Posterior vena cava (tissue), 2 donors: ENCODE data around the gene IL18R1. TPM values are rescaled to one million over a fixed set of nuclear protein-coding genes. Genes with fewer than 3 reads are reported as not detected.

Experiments
- DNase-seq: peaks from one replicate; pipeline ENCODE4 v3.0.0-alpha.2; 2020; ENCODE audit warnings: low spot score
- intact Hi-C, 2 donors: fragments of 100-400 bp; cut with DNase I; formaldehyde crosslinking; loops; one replicate each; pipeline versions ENCODE4 v1.14.1 to v1.14.2; 2022 to 2023
- total RNA-seq, 2 donors: library from RNA; stranded (reverse); fragmentation: NEBNext Ultra II Directional; extraction: Animal tissue kit (Norgen Biotek cat#: 25700); gene quantifications; one replicate each; pipeline ENCODE4 v1.2.1, GENCODE V29; 2021
- donor health status: DM: yes; HTN: yes; CAD: no.
- donor health status: DM: yes; HTN: yes; CAD: no.

Gene IL18R1
- total RNA-seq, 2 donors from 2014 or later = 5.1 to 7.4 TPM

DNA sequence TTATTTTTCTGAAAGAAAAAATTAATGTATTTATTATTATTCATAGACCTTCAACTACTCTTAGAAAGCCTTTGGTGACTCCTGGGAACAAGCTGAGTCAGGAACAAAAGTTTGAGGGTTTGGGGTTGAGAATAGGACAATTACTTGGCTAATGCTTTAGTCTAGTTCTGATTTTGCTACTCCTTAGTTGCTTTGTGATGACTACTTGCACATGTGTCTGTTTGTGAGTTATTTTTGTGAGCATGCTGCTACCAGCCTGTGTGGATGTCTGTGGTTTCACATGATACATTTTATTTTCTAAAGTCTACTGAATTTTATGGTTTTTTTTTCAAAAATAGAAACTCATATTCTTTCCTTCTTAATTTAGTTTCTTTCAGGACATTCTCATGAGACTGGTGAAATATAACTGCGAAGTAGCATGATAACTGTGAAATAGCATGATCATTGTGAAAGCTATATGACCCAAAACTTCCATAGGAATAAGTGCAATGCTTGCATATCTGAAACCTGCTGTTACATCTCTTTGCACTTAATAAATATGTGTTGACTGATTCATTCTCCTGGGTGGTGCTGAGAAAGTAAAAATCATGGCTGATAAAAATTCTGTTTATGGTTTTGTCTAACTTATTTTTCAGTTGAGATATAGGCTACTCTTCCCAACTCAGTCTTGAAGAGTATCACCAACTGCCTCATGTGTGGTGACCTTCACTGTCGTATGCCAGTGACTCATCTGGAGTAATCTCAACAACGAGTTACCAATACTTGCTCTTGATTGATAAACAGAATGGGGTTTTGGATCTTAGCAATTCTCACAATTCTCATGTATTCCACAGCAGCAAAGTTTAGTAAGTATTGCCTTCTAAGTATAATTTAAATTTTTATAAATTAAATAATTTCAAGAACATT is 17.9 kb upstream of the IL18R1 start:
- intact Hi-C loops = no loop called here

DNA sequence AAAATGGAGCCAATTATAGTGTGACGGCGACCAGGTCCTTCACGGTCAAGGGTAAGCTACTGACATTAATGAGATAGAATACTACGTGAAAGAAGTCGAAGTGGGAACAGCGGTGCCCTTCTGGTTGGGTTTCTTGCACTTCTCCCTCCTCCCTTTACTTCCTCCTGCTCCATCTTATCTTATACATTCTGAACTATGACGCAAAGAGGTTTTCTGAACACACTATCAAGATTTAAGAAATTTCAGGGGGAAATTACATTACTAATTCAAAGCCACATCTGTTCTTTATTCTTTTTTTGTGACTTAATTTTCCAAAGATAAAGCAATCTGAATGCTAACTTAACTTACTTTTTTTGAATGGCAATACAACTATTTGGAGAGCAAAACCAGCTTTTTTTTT is 14.8 kb upstream of the IL18R1 start:
- intact Hi-C loops = no loop called here
- no peak for DNase-seq

More for the DNA sequence above, 17.9 kb upstream of the IL18R1 start:
- no peak for DNase-seq

DNA sequence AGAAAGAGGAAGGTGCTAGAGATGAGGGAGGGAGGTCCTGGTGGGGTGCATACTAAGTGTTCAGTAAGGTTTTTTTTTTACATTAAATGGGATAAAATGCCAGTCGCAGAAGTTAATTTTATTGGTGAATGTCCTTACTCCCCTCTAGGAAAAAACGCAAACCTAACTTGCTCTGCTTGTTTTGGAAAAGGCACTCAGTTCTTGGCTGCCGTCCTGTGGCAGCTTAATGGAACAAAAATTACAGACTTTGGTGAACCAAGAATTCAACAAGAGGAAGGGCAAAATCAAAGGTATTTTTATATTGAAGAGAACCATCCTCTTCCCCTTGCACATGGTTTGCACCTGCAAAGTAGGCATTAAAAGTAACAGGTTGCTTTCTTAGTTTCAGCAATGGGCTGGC is 12.7 kb upstream of the IL18R1 start:
- intact Hi-C loops = no loop called here
- DNase-seq = no peak

DNA sequence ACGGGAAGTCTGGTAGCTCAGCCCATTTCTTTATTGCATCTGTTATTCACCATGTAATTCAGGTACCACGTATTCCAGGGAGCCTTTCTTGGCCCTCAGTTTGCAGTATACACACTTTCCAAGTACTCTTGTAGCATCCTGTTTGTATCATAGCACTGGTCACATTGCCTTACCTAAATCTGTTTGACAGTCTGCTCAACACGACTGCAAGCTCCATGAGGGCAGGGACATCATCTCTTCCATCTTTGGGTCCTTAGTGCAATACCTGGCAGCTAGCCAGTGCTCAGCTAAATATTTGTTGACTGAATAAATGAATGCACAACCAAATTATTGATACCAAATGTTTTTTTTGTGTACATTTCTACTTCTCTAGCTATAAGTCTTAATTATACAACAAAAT is 11.2 kb upstream of the IL18R1 start:
- intact Hi-C loops = no loop called here
- DNase-seq = no peak

DNA sequence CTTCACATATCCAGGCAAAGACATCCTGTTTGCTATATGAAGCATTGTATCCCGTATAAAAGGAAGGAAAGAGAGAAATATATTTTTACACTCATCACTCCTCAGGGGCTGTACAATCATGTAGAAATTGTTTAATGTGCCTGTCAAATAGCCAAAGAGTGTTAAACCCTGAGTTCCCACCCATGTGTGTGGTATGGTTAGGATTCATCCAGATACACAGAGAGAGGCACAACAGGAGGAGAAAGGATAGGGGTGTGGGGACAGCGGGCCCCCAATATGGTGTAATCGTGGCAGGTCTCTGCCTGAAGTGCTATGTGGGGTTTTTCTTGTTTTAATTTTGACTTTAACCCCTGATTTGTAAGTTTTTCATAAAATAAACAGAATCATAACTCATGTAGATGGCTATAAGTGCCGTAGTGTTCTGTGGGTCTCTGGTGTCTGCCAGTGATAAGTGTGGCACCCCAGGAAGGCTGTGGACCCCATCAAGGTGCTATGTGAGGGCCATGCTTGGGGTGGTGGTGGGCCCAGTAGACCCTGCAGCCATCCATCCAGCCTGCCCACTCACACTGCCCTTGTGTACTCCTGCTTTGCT is 10.2 kb upstream of the IL18R1 start:
- intact Hi-C loops = no loop called here
- DNase-seq = no peak

DNA sequence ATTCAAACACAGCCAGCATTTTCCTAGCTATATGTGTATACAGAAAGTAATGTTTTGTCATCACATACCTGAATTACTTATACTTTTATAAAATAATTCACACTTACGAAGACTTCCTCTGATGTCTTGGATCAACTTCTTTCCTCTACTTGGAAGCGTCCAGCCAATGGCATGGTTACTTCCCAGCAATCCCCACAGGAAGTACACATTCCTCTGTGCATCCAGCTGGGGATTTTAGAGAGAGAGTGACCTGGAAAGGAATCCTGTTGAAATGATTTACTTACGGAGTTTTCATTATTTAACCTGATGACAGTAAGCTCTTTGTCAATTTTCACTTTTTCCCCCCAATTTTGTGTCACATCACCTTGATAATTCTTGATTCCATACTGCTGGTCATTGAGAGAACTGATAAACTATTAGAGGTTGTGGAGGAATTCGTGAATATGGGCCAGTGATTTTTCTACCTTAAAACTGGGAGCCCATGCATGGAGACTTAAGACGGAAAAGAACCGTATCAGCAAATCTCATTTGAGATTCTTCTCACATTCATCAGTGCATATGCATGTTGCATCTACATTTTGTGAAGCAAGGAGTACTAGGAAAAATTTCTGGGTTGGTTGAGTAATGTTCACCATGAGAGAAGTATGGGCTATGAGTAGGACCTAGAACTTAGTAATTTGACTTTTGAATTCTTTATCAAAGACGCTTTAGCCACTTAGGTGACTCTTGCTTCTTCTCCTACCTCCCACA is 9.0 kb upstream of the IL18R1 start:
- intact Hi-C loops = no loop called here
- DNase-seq = no peak

DNA sequence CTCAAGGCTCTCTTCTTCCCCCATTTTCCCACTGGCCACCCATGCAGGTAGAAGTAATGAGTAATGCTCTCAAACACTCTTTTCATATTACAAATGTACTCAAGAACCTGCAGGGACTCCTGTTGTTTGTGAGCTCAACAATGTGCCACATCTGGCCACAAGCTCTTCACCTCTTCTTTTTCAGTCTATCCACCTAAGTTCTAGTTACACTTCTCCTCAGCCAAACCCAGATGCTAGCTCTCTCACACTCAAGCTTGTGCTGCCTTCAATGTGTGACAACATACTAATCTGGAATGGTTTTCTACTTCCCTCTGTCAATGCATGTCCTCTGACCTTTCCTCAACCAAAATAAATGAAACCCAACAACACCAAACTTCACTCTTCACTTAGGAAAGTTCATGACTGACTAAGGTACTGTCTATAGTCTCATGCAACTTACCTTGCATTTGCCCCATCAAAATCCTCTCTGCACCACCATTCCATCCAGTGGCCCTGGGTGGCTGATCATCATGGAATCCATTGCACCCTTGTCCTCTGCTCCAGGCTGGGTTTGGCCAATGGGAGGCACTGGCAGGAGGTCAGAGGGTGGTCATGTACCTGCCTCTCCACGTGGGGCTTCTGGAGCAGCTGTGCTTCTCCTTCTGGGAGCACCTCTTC is 5.3 kb upstream of the IL18R1 start:
- DNase-seq = no peak
- intact Hi-C loops = no loop called here

DNA sequence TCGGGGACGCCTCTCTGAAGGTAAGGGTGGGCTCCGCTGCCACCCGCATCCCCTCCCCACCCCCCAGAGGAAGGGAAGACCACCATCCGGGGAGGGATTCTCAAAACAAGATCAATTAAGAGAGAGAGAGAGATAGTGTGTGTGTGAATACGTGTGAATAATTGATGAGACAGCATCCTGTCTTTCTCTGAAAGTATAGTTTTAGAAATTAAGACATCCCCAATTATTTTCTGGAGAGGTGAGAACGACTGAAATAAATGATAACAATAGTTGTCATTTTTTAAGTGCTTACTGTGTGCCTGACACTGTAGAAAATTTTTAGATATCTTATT is 751 bp downstream of the IL18R1 start:
- DNase-seq = no peak
- intact Hi-C loops = no loop called here

DNA sequence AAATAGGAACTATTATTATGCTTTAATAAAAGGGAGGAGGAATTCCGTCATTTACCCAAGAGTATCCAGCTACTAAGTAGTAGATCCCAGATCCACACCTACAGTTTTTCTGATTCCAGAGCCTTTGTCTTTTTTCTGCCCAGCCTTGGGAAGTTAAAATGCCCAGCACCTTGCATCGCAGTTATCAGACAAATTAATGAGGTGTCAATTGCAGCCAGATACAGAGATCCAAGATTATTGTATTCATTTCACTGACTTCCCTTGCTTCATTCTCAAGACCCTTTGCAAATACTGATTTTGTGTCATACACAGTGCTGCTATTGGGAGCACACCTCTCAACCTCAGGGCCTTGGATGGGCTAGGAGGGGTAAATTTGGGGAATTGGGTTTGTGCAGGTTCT is 1.1 kb downstream of the IL18R1 start:
- DNase-seq = no peak
- intact Hi-C loops = no loop called here

DNA sequence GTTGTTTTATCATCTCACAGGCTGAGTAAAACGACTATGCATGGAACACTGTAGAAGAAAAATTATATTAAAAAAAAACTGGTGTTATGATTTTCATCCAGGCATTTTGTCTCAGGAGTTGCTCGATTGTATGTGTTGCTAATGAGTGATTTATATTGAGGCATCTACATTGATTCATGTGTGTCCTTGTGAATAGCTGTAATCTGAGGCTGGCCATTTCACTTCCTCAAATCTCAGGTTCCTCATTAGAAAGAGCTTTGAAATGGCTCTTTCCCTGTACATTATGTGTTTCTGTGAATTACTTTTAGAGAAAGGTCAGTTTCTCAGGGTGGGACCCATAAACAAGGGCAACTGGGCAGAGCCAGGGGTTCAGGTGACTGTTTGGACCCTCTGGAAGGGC is 2.3 kb downstream of the IL18R1 start:
- intact Hi-C loops = no loop called here
- no peak for DNase-seq

DNA sequence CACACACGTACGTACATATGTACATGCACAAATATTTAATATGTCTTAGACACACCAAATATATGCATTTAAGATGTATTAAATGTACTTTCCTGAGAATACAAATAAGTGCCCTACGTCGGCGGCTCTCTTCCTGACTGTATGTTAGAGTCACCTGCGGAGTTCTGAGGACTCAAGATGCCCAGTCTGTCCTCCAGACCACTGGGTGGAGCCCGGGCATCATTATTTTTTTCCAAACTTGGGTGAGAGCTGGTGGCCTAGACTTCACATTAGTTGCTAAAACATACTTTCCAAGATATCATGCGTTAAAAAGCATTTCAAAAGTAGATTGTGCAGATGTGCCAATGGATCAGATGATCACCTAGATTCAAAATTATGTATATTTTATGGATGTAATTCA is 2.9 kb downstream of the IL18R1 start:
- intact Hi-C loops = no loop called here
- no peak for DNase-seq

DNA sequence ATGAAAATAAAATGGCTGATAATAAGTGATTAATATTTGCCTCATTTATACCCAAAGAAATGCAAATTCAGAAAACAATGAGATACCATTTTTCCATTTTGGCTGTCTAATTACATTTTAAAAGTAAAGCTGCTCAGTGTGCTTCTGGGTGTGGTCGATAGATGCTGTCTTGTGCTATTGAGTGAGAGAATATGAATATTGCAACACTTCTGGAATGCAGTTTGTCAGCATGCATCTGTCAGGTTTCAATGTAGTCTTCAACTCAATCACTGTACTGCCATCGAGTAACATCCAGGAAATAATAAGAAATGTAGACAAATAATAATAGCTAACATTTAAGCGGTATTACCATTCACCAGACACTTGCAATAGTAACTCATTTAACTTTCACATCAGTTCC is 3.9 kb downstream of the IL18R1 start:
- no peak for DNase-seq
- intact Hi-C loops = no loop called here

DNA sequence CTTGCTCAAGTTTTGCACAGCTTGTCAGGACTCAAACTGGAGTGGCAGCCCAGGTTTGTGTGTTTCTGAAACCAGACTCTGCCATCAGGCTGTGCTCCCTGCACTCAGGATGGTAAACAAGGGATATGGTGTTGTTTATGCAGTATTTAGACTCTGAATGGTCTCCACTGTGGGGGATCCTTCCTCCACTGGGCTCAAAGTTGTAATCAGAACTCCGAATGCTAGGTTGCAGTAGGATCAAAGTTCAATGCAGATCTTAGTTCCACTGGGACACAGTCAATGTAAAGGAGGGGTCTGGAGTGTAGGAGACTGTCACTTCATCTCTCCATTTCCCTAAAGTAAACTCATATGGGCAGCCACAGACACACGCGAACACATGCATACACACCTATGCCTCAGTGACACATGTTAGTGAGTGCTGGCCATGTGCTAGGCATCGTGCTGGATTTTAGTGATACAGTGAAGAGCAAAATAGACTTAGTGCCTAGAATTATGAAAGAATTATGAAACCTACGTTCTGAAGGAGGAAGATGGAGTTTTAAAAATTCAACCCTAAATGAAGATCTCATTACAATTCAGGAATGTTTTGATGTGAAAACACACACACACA is 6.1 kb downstream of the IL18R1 start:
- intact Hi-C loops = no loop called here
- DNase-seq = no peak

DNA sequence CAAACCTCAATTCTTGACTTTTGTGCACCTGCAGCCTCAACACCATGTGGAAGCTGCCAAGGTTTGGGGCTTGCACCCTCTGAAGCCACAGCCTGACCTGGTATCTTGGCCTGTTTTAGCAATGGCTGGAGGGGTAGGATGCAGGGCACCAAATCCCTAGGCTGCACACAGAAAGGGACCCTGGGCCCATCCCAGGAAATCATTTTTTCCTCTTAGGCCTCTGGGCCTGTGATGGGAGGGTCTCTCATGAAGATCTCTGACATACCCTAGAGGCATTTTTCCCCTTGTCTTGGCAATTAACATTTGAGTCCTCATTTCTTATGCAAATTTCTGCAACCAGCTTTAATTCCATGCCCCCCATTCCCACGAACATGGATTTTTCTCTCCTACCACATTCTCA is 10.2 kb downstream of the IL18R1 start:
- intact Hi-C loops = no loop called here
- DNase-seq = no peak

DNA sequence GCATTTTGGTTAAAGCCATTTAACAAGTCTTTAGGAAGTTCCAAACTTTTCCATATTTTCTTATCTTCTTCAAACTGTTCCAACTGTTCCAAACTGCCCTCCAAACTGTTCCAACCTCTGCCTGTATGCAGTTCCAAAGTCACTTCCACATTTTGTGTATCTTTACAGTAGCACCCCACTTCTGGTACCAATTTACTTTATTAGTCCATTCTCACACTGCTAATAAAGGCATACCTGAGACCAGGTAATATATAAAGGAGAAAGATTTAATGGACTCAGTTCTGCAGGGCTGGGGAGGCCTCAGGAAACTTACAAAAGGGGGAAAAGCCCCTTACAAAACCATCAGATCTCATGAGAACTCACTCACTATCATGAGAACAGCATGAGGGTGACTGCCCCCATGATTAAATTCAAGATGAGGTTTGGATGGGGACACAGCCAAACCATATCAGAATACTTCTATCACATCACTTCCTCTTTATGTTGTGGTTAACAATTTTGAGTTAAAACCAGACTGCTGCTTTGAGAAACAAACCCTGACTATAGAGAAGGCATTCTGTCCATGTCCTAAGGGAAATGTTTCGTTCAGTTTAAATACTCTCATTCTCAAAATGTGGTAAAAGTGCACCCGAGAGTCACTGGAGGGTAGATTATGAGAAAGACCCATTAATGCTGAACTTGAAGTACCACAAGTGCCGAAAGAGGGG is 11.0 kb downstream of the IL18R1 start:
- no peak for DNase-seq

DNA sequence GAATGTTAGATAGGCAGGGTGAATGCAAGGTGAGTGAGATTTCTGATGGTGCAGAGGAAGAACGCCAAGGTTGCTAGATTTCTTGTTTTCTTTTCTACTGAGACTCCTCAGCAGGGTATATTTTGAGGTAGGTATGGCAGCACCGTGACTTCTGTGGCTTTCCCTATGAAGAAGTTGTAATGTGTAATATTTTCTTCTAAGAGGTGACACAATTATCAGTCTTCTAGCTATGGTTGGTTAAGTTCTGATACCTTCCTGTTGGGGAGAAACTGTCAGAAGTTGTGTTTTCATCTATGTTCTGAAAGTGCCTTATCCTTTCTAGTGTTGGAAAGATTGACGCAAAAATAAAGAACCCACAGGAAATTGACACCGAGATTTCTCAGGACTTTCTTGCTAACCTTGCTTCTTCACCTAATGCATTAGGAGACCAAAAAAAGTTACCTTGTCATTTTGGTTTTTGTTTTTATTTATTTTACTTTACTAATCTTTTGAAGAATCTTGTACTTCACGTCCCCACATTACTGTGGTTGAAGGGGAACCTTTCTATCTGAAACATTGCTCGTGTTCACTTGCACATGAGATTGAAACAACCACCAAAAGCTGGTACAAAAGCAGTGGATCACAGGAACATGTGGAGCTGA is 11.9 kb downstream of the IL18R1 start:
- intact Hi-C loops = no loop called here
- DNase-seq = no peak

More for the DNA sequence above, 11.0 kb downstream of the IL18R1 start:
- intact Hi-C loops = no loop called here

DNA sequence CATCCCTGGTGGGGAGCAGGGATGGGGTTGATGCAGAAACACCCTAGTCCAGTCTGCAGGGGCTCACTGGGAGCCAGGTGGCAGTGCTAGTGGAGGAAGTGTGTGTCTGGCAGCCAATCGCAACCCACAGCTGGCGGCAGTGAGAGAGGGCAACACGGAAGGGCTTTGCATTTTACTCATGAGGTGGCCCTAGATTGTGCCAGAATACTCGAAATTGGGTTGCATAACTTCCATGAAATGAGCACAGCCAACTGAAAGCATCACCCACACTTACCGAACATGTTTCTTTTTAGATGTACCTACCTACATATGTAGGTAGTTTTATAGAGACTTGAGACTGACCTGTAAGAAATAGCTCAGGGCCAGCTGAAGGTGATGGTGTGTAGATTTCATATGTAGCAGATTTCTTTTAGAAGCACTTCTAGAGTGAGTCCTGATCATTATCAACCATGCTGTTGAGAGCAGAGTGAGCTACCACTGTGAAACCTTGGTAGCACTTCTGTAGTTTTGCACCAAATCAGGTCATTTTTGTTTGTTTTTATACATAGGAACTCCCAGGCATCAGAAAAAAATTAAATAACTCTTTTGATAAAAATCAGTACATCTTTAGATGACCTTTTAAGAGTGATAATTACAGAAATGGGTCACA is 13.0 kb downstream of the IL18R1 start:
- intact Hi-C loops = no loop called here
- no peak for DNase-seq

DNA sequence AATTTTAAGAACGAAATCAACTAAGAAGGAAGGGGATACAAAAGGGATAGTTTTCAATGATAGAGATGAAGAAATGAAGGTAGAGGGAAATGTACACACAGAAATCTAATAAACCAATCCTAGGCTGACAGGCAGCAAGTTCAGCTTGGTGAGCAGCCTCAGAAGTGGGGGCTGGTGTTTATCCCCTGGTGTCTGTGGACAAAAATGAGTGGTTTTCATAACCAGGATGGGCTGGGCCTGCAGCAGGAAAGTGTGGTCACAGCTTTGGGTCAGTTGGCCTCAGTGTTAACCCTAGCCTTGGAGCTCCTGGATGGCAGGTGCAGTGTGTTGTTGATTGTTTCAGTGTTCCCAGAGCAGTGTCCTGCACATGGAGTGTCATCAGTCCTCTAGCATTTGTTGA is 14.3 kb downstream of the IL18R1 start:
- intact Hi-C loops = loop anchor here in 1 of 2 donors (5.0 kb wide), 1 partner anchor 1523 kb away; no protein-coding TSS in a partner anchor
- DNase-seq = no peak
